Measurements from ENCODE around the gene ZNF48. TPM values are rescaled to one million over a fixed set of nuclear protein-coding genes. Genes with fewer than 3 reads are reported as not detected.
"Not testable (repeated sequence)": the region's sequence is repeated elsewhere in the genome, so short reads cannot be mapped to it uniquely, and the experiment has no call there.

Gene ZNF48
- total RNA-seq, 1 experiment from 2014 or later = 24.8 TPM

DNA sequence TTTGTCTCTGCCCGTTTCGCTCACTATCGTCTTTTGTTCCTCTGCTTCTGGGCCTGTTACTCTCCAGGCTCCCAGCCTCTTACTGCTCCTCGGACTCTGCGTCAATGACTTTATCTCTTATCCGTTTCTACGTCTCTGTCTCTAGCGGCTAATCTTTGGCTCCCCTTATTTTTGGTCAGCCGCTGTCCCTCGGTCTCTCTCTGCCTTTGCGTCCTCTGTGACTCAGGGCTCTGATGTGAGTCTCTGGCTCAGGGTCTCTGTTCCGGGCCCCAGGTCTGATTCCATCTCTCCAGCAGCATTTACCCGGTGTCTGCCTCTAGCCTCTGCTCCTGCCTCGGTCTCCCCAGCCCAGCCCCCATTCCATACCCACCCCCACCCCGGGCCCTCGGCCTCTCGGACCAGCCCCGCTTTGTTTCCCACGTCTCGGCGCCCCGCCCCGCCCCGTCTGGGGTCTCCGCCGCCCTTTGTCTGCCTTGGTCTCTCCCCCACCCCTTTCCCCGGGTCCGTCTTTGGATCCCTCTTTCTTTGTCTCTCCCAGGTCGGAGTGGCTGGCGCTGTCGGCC is 547 bp upstream of the ZNF48 start:
- Mint-ChIP-seq H3K4me3 (ENCODE audit: low read depth, unreplicated experiment) (peak overlapping the region; percentile 79), H3K4me1 (ENCODE audit: low read depth, unreplicated experiment) (peaks cover 31% of the 10 kb centered on the region), H3K27me3 (ENCODE audit: unreplicated experiment) (no peaks in the 10 kb centered on the region), H3K9me3 (ENCODE audit: low read depth, unreplicated experiment) (no peaks in the 10 kb centered on the region), H3K36me3 (ENCODE audit: insufficient read depth, unreplicated experiment) (peaks cover 38% of the 10 kb centered on the region), H3K27ac (ENCODE audit: unreplicated experiment) (peak overlapping the region; percentile 51)
- DNase-seq = no peak
- TF ChIP-seq, protein P1, sequence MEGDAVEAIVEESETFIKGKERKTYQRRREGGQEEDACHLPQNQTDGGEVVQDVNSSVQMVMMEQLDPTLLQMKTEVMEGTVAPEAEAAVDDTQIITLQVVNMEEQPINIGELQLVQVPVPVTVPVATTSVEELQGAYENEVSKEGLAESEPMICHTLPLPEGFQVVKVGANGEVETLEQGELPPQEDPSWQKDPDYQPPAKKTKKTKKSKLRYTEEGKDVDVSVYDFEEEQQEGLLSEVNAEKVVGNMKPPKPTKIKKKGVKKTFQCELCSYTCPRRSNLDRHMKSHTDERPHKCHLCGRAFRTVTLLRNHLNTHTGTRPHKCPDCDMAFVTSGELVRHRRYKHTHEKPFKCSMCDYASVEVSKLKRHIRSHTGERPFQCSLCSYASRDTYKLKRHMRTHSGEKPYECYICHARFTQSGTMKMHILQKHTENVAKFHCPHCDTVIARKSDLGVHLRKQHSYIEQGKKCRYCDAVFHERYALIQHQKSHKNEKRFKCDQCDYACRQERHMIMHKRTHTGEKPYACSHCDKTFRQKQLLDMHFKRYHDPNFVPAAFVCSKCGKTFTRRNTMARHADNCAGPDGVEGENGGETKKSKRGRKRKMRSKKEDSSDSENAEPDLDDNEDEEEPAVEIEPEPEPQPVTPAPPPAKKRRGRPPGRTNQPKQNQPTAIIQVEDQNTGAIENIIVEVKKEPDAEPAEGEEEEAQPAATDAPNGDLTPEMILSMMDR (IDR thresholded peaks at IDR 0.05; ENCODE audit: unreplicated experiment) = no peak
- CTCF ChIA-PET = interaction anchor here (0.6 to 1.9 kb wide), 12 partner anchors 12 to 1532 kb away, joined by 3 to 24 read pairs (median 4); partner anchors contain the start of genes DCTPP1, FBRS, PRR14 and SEPTIN1
- intact Hi-C loops (cut with micrococcal nuclease; ENCODE audit: unreplicated experiment) = no loop called here
- no TSS peak for BruUV-seq (replicated peaks)

DNA sequence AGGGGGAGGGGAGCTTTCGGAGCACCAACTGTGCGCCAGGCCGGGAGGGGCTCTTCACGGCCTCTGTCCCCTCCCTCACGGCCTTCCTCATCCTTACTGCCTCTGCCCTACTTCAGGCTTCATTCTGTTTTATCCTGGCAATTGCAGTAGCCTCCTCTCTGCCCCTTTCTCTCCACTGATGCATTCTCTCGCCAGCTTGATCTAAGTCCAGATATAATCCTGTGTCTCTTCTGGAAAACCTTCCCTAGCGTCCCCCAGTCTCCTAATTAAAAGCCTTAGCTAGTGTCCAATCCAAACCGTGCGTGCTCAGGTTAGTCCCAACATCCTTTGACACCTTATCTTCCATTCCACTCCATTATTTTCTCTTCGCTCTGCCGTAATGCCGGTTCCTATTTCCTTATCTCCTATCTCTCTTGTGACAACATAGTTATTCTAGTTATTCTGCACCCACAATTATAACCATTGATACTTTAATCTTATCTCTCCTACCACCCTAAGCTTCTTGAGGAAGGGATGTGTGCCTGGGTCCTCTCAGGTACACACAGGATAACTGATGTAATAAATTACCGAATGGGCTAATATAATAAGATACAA is 869 bp downstream of the ZNF48 start:
- peak overlapping the region; percentile 79 for H3K4me3 Mint-ChIP-seq (ENCODE audit: low read depth, unreplicated experiment)
- H3K9me3 Mint-ChIP-seq (ENCODE audit: low read depth, unreplicated experiment) = no peaks in the 10 kb centered on the region
- DNase-seq = no peak
- intact Hi-C loops (cut with micrococcal nuclease; ENCODE audit: unreplicated experiment) = no loop called here
- TF ChIP-seq, protein P1 (IDR thresholded peaks at IDR 0.05; ENCODE audit: unreplicated experiment) = no peak
- TSS peak; percentile 67 for BruUV-seq (replicated peaks)
- H3K36me3 Mint-ChIP-seq (ENCODE audit: insufficient read depth, unreplicated experiment) = peaks cover 52% of the 10 kb centered on the region
- CTCF ChIA-PET = interaction anchor here (0.6 to 1.9 kb wide), 11 partner anchors 12 to 301 kb away, joined by 3 to 24 read pairs (median 4); partner anchors contain the start of genes DCTPP1, FBRS, SEPTIN1 and TBC1D10B
- H3K27ac Mint-ChIP-seq (ENCODE audit: unreplicated experiment) = peak overlapping the region; percentile 78
- no peaks in the 10 kb centered on the region for H3K27me3 Mint-ChIP-seq (ENCODE audit: unreplicated experiment)
- peaks cover 31% of the 10 kb centered on the region for H3K4me1 Mint-ChIP-seq (ENCODE audit: low read depth, unreplicated experiment)

DNA sequence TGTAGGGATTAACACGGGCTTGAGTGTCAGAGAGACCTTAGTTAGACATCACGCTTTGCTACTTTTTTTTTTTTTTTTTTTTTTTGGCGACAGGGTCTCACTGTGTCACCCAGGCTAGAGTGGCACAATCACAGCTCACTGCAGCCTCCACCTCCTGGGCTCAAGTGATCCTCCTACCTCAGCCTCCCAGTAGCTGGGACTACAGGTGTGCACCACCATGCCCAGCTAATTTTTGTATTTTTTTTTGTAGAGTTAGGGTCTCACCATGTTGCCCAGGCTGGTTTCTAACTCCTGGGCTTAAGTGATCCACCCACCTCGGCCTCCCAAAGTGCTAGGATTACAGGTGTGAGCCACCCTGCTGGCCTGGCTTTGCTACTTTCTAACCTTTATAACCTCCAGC is 1.4 kb downstream of the ZNF48 start:
- H3K27me3 Mint-ChIP-seq (ENCODE audit: unreplicated experiment); BruUV-seq (replicated peaks); H3K9me3 Mint-ChIP-seq (ENCODE audit: low read depth, unreplicated experiment); DNase-seq; intact Hi-C loops (cut with micrococcal nuclease; ENCODE audit: unreplicated experiment): not testable (repeated sequence)
- peaks cover 58% of the 10 kb centered on the region for H3K36me3 Mint-ChIP-seq (ENCODE audit: insufficient read depth, unreplicated experiment)
- peak overlapping the region; percentile 78 for H3K27ac Mint-ChIP-seq (ENCODE audit: unreplicated experiment)
- CTCF ChIA-PET = interaction anchor here (0.9 to 1.9 kb wide), 4 partner anchors 11 to 160 kb away, joined by 3 to 14 read pairs (median 12); partner anchors contain the start of genes DCTPP1 and ZNF771
- peaks cover 36% of the 10 kb centered on the region for H3K4me1 Mint-ChIP-seq (ENCODE audit: low read depth, unreplicated experiment)
- peak overlapping the region; percentile 79 for H3K4me3 Mint-ChIP-seq (ENCODE audit: low read depth, unreplicated experiment)

- BruUV-seq (replicated peaks) = no TSS peak
- Mint-ChIP-seq H3K4me1 (ENCODE audit: low read depth, unreplicated experiment) (peaks cover 40% of the 10 kb centered on the region), H3K9me3 (ENCODE audit: low read depth, unreplicated experiment) (no peaks in the 10 kb centered on the region), H3K27me3 (ENCODE audit: unreplicated experiment) (no peaks in the 10 kb centered on the region), H3K36me3 (ENCODE audit: insufficient read depth, unreplicated experiment) (peaks cover 61% of the 10 kb centered on the region), H3K27ac (ENCODE audit: unreplicated experiment) (no peak overlapping the region), H3K4me3 (ENCODE audit: low read depth, unreplicated experiment) (peak overlapping the region; percentile 79)
- TF ChIP-seq, protein P1 (IDR thresholded peaks at IDR 0.05; ENCODE audit: unreplicated experiment) = no peak
- no peak for DNase-seq
- intact Hi-C loops (cut with micrococcal nuclease; ENCODE audit: unreplicated experiment) = no loop called here
- CTCF ChIA-PET = no interaction called here
Observed at GRCh38 chr16:30397056-30397455, 1.8 kb downstream of the ZNF48 start.

Measured in Calu3 (cell line).